Measurements from ENCODE around the gene SLC16A3.

Gene SLC16A3

GRCh38 chr17:82262344-82262743 lies 33.5 kb downstream of the SLC16A3 start:
- FAIRE-seq, result no peak
- no peak for DNase-seq (ENCODE audit: insufficient read length, low spot score)
- TF ChIP-seq CTCF (IDR thresholded peaks at IDR 0.05; ENCODE audit: insufficient read depth, missing control alignments), result no peak

- TF ChIP-seq CTCF (IDR thresholded peaks at IDR 0.05; ENCODE audit: insufficient read depth, missing control alignments), result no peak
- FAIRE-seq (no peak), DNase-seq (ENCODE audit: insufficient read length, low spot score) (no peak)
These were observed 34.8 kb downstream of the SLC16A3 start for GRCh38 chr17:82263641-82264040.

- DNase-seq (ENCODE audit: insufficient read length, low spot score) (no peak), FAIRE-seq (no peak)
- TF ChIP-seq CTCF (IDR thresholded peaks at IDR 0.05; ENCODE audit: insufficient read depth, missing control alignments), result no peak
These were observed 37.3 kb downstream of the SLC16A3 start for GRCh38 chr17:82266142-82266541.

GRCh38 chr17:82267575-82268379 lies 38.9 kb downstream of the SLC16A3 start:
- DNase-seq (ENCODE audit: insufficient read length, low spot score) (no peak), FAIRE-seq (no peak)
- TF ChIP-seq CTCF (IDR thresholded peaks at IDR 0.05; ENCODE audit: insufficient read depth, missing control alignments), result no peak

GRCh38 chr17:82269138-82269881 lies 40.5 kb downstream of the SLC16A3 start:
- DNase-seq (ENCODE audit: insufficient read length, low spot score) (no peak), FAIRE-seq (no peak)
- TF ChIP-seq CTCF (IDR thresholded peaks at IDR 0.05; ENCODE audit: insufficient read depth, missing control alignments), result no peak

- TF ChIP-seq CTCF (IDR thresholded peaks at IDR 0.05; ENCODE audit: insufficient read depth, missing control alignments), result no peak
- DNase-seq (ENCODE audit: insufficient read length, low spot score) (no peak), FAIRE-seq (no peak)
These were observed 41.1 kb downstream of the SLC16A3 start for GRCh38 chr17:82269882-82270500.
